Kidney (tissue), 14 donors: Measurements from ENCODE around the gene TGIF1. TPM values are rescaled to one million over a fixed set of nuclear protein-coding genes. Genes with fewer than 3 reads are reported as not detected.

Source experiments
- DNase-seq, 5 donors: peaks; one replicate each; pipeline ENCODE4 v3.0.0-alpha.2; 2013 to 2020
- FAIRE-seq: peaks from 2 replicates; lab custom pipeline; 2012; peaks lifted over from hg19 to GRCh38; lab: Jason Lieb, UNC
- H3K27ac ChIP-seq, 2 donors: one replicate each; pipeline ENCODE4 v1.7.0; 2013; ENCODE audit warnings: low read depth in 2 of 2, low read length in 2 of 2, inconsistent platforms in 1 of 2
- H3K27me3 ChIP-seq: one replicate; pipeline ENCODE4 v1.7.1; 2013; ENCODE audit warnings: low read length, inconsistent platforms; ENCODE audit not compliant: control insufficient read depth, insufficient read depth
- H3K36me3 ChIP-seq, 3 donors: one replicate each; pipeline versions ENCODE4 v1.7.0 to v1.7.1; 2013; ENCODE audit warnings: low read length in 3 of 3, control low read depth in 1 of 3, inconsistent platforms in 1 of 3; ENCODE audit not compliant: insufficient read depth in 3 of 3, control insufficient read depth in 2 of 3
- H3K4me1 ChIP-seq, 3 donors: one replicate each; pipeline versions ENCODE4 v1.7.0 to v1.7.1; 2013; ENCODE audit warnings: low read length in 3 of 3, inconsistent platforms in 1 of 3, low read depth in 1 of 3; ENCODE audit not compliant: control insufficient read depth in 2 of 3, insufficient read depth in 2 of 3
- H3K4me3 ChIP-seq, 3 donors: one replicate each; pipeline versions ENCODE4 v1.7.0 to v1.8.1; 2013; ENCODE audit warnings: low read length in 3 of 3, control low read depth in 1 of 3, inconsistent platforms in 1 of 3
- H3K9ac ChIP-seq, 3 donors: one replicate each; pipeline versions ENCODE4 v1.7.0 to v1.7.1; 2013; ENCODE audit warnings: low read length in 3 of 3, control low read depth in 1 of 3, inconsistent platforms in 1 of 3
- H3K9me3 ChIP-seq, 3 donors: one replicate each; pipeline versions ENCODE4 v1.7.0 to v1.7.1; 2013; ENCODE audit warnings: low read length in 3 of 3, control low read depth in 1 of 3, inconsistent platforms in 1 of 3; ENCODE audit not compliant: control insufficient read depth in 2 of 3, insufficient read depth in 1 of 3
- intact Hi-C: fragments of 100-400 bp; cut with DNase I; formaldehyde crosslinking; loops from one replicate; pipeline ENCODE4 v1.11.1; 2022
- polyA plus RNA-seq: library from polyadenylated mRNA; stranded (reverse); fragments of 350-450 nt; fragmentation: Illumina TruSeq; extraction: RNeasy Lipid Tissue Mini Kit (QIAGEN cat#74804); gene quantifications from one replicate; pipeline ENCODE4 v1.2.3, GENCODE V29; 2014; ENCODE audit warnings: low read depth, low replicate concordance; ENCODE audit not compliant: insufficient read depth
- total RNA-seq: library from RNA; stranded (reverse); fragmentation: NEBNext Ultra II Directional; extraction: Animal tissue kit (Norgen Biotek cat#: 25700); gene quantifications from one replicate; pipeline ENCODE4 v1.2.1, GENCODE V29; 2021
- TF ChIP-seq, protein P1 (sequence below): IDR thresholded peaks from 3 replicates; pipeline ENCODE4 v1.5.1; 2012; ENCODE audit warnings: mild to moderate bottlenecking, moderate library complexity, borderline replicate concordance; ENCODE audit not compliant: insufficient read depth; ENCODE audit errors: extremely low read depth
- donor health status: control.
- donor health status: control.
- donor health status: control.
- donor health status: control.
- donor health status: control.
- donor health status: DM: yes; HTN: yes; CAD: no.
- donor health status: Normal renal cell carcinoma (clear cell type).

TGIF1 gene
- total and polyA plus RNA-seq, 2 donors from 2014 or later: 38.5 to 93.8 TPM

DNA sequence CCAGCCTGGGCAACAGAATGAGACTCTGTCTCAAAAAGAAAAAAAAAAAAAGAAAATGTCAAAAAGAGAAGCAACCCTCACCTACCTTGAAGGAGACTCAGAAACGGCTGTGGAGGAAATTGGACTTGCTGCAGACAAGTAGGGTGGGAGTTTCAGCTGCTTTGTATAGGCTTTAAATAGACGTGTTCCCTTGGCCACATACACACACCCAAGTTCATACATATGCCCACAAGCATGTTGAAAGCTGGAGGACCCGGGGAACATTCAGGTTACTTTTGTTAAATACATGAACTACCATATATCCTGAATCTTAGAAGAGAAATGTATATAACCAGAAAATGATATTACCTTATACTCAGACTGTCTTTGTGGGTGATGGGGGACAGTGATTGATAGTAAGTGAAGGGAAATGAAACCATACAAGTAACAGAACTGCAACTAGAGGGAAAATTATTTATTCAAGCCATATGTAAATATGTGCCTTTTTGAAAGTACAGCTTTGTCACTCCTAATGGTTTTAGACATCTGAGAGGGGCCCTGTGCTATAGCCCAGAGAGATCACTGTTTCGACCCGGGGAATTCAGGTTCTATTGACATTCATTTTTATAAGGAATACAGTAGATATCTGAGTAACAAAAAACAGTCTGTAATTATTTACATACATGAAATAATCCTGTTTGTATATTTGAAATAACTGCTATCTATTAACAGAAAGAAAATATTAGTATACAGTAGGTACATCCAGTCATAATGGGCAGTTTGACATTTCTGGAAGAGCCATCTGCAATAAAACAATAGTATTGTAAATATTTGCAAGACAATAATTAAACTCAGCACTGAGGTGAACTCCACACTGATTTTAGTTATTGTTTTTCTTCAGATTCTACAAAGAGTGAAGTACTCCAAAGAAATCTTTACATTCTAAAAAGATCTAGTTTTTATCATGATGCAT, 48.0 kb upstream of the TGIF1 start:
- FAIRE-seq (no peak), DNase-seq (no peak)
- TF ChIP-seq, protein P1, sequence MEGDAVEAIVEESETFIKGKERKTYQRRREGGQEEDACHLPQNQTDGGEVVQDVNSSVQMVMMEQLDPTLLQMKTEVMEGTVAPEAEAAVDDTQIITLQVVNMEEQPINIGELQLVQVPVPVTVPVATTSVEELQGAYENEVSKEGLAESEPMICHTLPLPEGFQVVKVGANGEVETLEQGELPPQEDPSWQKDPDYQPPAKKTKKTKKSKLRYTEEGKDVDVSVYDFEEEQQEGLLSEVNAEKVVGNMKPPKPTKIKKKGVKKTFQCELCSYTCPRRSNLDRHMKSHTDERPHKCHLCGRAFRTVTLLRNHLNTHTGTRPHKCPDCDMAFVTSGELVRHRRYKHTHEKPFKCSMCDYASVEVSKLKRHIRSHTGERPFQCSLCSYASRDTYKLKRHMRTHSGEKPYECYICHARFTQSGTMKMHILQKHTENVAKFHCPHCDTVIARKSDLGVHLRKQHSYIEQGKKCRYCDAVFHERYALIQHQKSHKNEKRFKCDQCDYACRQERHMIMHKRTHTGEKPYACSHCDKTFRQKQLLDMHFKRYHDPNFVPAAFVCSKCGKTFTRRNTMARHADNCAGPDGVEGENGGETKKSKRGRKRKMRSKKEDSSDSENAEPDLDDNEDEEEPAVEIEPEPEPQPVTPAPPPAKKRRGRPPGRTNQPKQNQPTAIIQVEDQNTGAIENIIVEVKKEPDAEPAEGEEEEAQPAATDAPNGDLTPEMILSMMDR: no peak
- intact Hi-C loops: no loop called here
- Histone ChIP-seq H3K9ac (no peak overlapping the region), H3K36me3 (no peaks in the 10 kb centered on the region), H3K9me3 (no peaks in the 10 kb centered on the region), H3K27ac (no peak overlapping the region), H3K4me1 (peaks cover 0 to 3% (median 0%) of the 10 kb centered on the region in 3 donors), H3K4me3 (no peak overlapping the region), H3K27me3 (no peaks in the 10 kb centered on the region)

DNA sequence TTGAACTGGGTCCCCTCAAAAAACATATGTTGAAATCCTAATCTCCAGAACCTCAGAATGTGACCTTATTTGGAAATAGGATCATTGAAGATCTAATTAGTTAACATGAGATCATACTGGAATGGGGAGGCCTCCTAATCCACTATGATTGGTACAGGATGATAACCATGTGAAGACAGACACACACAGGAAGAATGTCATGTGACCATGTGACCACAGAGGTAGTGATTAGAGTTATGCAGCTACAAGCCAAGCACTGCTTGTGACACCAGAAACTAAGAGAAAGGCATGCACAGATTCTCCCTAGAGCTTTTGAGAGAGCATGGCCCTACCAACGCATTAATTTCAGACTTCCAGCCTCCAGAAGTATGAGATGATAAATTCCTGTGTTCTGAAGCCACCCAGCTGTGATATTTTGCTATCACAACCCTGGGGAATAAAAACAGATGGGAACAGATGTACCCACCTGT, 47.0 kb upstream of the TGIF1 start:
- Histone ChIP-seq H3K4me3 (no peak overlapping the region), H3K4me1 (no peaks in the 10 kb centered on the region), H3K9ac (no peak overlapping the region), H3K27ac (no peak overlapping the region), H3K27me3 (no peaks in the 10 kb centered on the region), H3K36me3 (no peaks in the 10 kb centered on the region), H3K9me3 (no peaks in the 10 kb centered on the region)
- DNase-seq (no peak), FAIRE-seq (no peak)
- intact Hi-C loops: no loop called here
- TF ChIP-seq, protein P1: no peak

DNA sequence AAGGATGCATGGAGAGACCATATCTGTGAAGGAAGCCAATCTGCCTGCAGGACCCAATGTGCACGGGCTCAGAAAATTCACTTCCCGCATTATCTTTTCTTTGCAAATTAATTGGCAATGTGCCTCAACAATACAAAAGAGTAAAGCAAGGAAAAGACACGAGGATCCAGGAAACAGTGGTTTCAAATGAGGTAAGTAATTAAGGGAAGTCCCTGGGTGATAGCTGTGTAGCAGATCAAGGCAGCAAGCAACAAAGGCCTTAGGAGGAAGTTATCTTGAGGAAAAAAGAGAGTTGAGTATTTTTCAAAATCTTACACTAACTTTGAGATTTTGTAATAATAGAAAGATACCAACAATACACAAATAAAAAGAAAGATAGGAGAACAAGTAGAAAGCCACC, 44.3 kb upstream of the TGIF1 start:
- Histone ChIP-seq H3K27me3 (no peaks in the 10 kb centered on the region), H3K4me1 (no peaks in the 10 kb centered on the region), H3K4me3 (no peak overlapping the region), H3K9ac (no peak overlapping the region), H3K9me3 (no peaks in the 10 kb centered on the region), H3K36me3 (no peaks in the 10 kb centered on the region), H3K27ac (no peak overlapping the region)
- DNase-seq: no peak
- TF ChIP-seq, protein P1: no peak
- intact Hi-C loops: no loop called here
- no peak for FAIRE-seq
